ENCODE data around the gene TTC4. TPM values are rescaled to one million over a fixed set of nuclear protein-coding genes. Genes with fewer than 3 reads are reported as not detected.

Gene TTC4
- total RNA-seq, 1 experiment from 2014 or later, result 30.8 TPM

DNA sequence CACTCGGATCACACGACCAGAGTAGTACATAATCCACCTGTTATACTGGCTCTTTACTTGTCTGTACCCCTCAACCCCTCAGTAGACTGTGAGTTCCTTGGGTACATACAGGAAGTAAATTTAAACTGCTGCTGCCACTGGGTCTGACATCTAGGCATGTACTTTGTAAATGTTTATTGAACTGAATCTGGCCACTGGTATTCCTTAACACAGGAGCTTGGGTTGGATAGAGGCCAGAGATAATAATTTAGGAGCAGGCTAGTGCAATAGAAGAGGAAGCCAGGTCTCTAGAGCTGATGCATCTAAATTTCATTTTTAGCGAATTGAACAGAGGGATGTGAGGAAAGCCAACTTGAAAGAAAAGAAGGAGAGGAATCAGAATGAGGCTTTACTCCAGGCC is 12.4 kb downstream of the TTC4 start:
- H3K56ac ChIP-seq (ENCODE audit: insufficient read length, low read depth, low read length), result no peak overlapping the region
- no peak overlapping the region for H3T11ph ChIP-seq (ENCODE audit: low read length)
- no peaks in the 10 kb centered on the region for H3K4me1 Mint-ChIP-seq
- H3K36me3 Mint-ChIP-seq (ENCODE audit: insufficient read depth in 1 of 3, low read depth in 3 of 3), result peaks cover 45 to 84% (median 75%) of the 10 kb centered on the region in 3 experiments
- no peak overlapping the region for H3K27ac ChIP-seq (ENCODE audit: insufficient read length, low read depth, low read length)
- H2BK12ac ChIP-seq (ENCODE audit: insufficient read length, low read depth, low read length), result no peak overlapping the region
- H3K9me3 ChIP-seq (ENCODE audit: control insufficient read depth, low read depth, low read length), result no peaks in the 10 kb centered on the region
- H3K4me3 Mint-ChIP-seq, result no peak overlapping the region
- DNase-seq, result no peak
- H3K79me2 ChIP-seq (ENCODE audit: insufficient read depth, low read length), result no peaks in the 10 kb centered on the region
- no peak overlapping the region for H2BK20ac ChIP-seq (ENCODE audit: low read depth, low read length, poor library complexity, severe bottlenecking)
- no peaks in the 10 kb centered on the region for H3K27me3 ChIP-seq (ENCODE audit: insufficient read depth, low read length)
- H3K18ac ChIP-seq (ENCODE audit: insufficient read length, low read depth, low read length), result no peak overlapping the region
- peaks cover 0 to 4% of the 10 kb centered on the region in 2 experiments; a peak in 1 of 5 replicates for H3K9me3 Mint-ChIP-seq
- no peak overlapping the region for H2AFZ ChIP-seq (ENCODE audit: low read length)
- H2AK5ac ChIP-seq (ENCODE audit: insufficient read length, low read length), result no peak overlapping the region
- no CpG with 5 or more reads among the region's 3 CpGs for WGBS (ENCODE audit: extremely low coverage, insufficient read length, low lambda C conversion rate)
- H4K91ac ChIP-seq (ENCODE audit: insufficient read length, low read depth, low read length), result no peak overlapping the region
- H3K23me2 ChIP-seq (ENCODE audit: insufficient read length, low read depth, low read length, poor library complexity, severe bottlenecking), result no peaks in the 10 kb centered on the region
- TF ChIP-seq, protein P1, sequence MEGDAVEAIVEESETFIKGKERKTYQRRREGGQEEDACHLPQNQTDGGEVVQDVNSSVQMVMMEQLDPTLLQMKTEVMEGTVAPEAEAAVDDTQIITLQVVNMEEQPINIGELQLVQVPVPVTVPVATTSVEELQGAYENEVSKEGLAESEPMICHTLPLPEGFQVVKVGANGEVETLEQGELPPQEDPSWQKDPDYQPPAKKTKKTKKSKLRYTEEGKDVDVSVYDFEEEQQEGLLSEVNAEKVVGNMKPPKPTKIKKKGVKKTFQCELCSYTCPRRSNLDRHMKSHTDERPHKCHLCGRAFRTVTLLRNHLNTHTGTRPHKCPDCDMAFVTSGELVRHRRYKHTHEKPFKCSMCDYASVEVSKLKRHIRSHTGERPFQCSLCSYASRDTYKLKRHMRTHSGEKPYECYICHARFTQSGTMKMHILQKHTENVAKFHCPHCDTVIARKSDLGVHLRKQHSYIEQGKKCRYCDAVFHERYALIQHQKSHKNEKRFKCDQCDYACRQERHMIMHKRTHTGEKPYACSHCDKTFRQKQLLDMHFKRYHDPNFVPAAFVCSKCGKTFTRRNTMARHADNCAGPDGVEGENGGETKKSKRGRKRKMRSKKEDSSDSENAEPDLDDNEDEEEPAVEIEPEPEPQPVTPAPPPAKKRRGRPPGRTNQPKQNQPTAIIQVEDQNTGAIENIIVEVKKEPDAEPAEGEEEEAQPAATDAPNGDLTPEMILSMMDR (conservative IDR thresholded peaks at IDR 0.05), result no peak
- no peak overlapping the region for H3K23ac ChIP-seq (ENCODE audit: insufficient read length, low read depth, low read length)
- H3K27me3 Mint-ChIP-seq (ENCODE audit: low read depth), result no peaks in the 10 kb centered on the region
- no peaks in the 10 kb centered on the region for H4K20me1 ChIP-seq (ENCODE audit: control insufficient read depth, insufficient read depth, insufficient read length)
- no peaks in the 10 kb centered on the region for H3K4me1 ChIP-seq (ENCODE audit: insufficient read depth, low read length)
- H3K4me2 ChIP-seq (ENCODE audit: insufficient read depth, insufficient read length, low read length), result no peak overlapping the region
- no peak overlapping the region for H2BK5ac ChIP-seq (ENCODE audit: insufficient read length, low read length)
- no peak overlapping the region for H2BK15ac ChIP-seq (ENCODE audit: low read depth, low read length)
- no peak overlapping the region for H3K14ac ChIP-seq (ENCODE audit: insufficient read depth, low read length)
- H4K8ac ChIP-seq (replicated peaks; ENCODE audit: insufficient read length, low read depth, low read length), result no peak overlapping the region
- H3K27ac Mint-ChIP-seq, result no peak overlapping the region; a peak in 1 of 7 replicates
- H2BK120ac ChIP-seq (ENCODE audit: low read depth, low read length, poor library complexity, severe bottlenecking), result no peak overlapping the region
- no peak overlapping the region for H4K5ac ChIP-seq (ENCODE audit: insufficient read length, low read depth, low read length)
- H3K9ac ChIP-seq (ENCODE audit: extremely low read depth, insufficient read length, low read length), result no peak overlapping the region
- no peak overlapping the region for H3K4ac ChIP-seq (ENCODE audit: low read depth, low read length)
- H3K79me1 ChIP-seq (ENCODE audit: insufficient read depth, low read depth, low read length, poor library complexity, severe bottlenecking), result no peaks in the 10 kb centered on the region
